ENCODE measurements around the gene NKX1-1. TPM values are rescaled to one million over a fixed set of nuclear protein-coding genes. Genes with fewer than 3 reads are reported as not detected.

NKX1-1 gene
- total and polyA plus RNA-seq, 9 of the 15 experiments (the other 6 are each of a cell fraction or from before 2014, with no cell fraction given), result not detected

GRCh38 chr4:1364748-1365147 is 41.5 kb downstream of the NKX1-1 start:
- DNase-seq (ENCODE audit: extremely low read depth in 1 of 4, low spot score in 3 of 4) (no peak), ATAC-seq (no peak), FAIRE-seq (no peak)
- Histone ChIP-seq H3K4me3 (no peak overlapping the region), H3K36me3 (ENCODE audit: control insufficient read depth, insufficient read depth, low read length) (no peaks in the 10 kb centered on the region), H4K20me1 (replicated peaks; ENCODE audit: control insufficient read depth, insufficient read depth, low read length) (no peaks in the 10 kb centered on the region), H3K27ac (ENCODE audit: extremely low read depth, low read depth, low read length) (no peak overlapping the region), H3K27me3 (ENCODE audit: control insufficient read depth in 2 of 2, insufficient read depth in 2 of 2, low read length in 2 of 2) (no peaks in the 10 kb centered on the region), H3K4me2 (ENCODE audit: insufficient read depth, low read length) (no peak overlapping the region), H3K9me1 (ENCODE audit: control insufficient read depth, insufficient read depth, low read length) (peaks cover 5% of the 10 kb centered on the region), H3K9ac (ENCODE audit: insufficient read depth in 1 of 2, low read depth in 2 of 2, low read length in 2 of 2) (no peak overlapping the region), H3K4me1 (replicated peaks in 1 of 2; ENCODE audit: control insufficient read depth in 2 of 2, insufficient read depth in 2 of 2, low read length in 2 of 2) (peaks cover 0 to 29% of the 10 kb centered on the region in 2 experiments; a peak in 2 of 5 replicates), H2AFZ (ENCODE audit: low read depth, low read length) (no peak overlapping the region), H3K9me3 (replicated peaks; ENCODE audit: control insufficient read depth, insufficient read depth, low read depth, low read length) (no peaks in the 10 kb centered on the region), H3K79me2 (ENCODE audit: control insufficient read depth, insufficient read depth, low read length) (no peaks in the 10 kb centered on the region)
- WGBS (ENCODE audit: insufficient coverage, low coverage, missing lambda C conversion rate), result 87% methylated on average over 8 of the region's 13 CpGs
- no TSS peak for BruUV-seq (replicated peaks)
- no peak for TF ChIP-seq MCM2 (IDR thresholded peaks at IDR 0.05; ENCODE audit: low read depth)
- TF ChIP-seq RCOR1 (IDR thresholded peaks at IDR 0.05; ENCODE audit: borderline replicate concordance in 1 of 2, low read depth in 2 of 2, low read length in 2 of 2), result no peak
- no peak for TF ChIP-seq BACH1 (tag; IDR thresholded peaks at IDR 0.05)
- TF ChIP-seq ZNF512 (tag; IDR thresholded peaks at IDR 0.05), result no peak
- TF ChIP-seq PBX2 (CRISPR knock-in tag; IDR thresholded peaks at IDR 0.05; ENCODE audit: low read depth), result no peak
- TF ChIP-seq PBX2 (tag; conservative IDR thresholded peaks at IDR 0.05; ENCODE audit: low read depth), result no peak
- TF ChIP-seq ZNF395 (CRISPR knock-in tag; IDR thresholded peaks at IDR 0.05), result no peak
- TF ChIP-seq, protein P1, sequence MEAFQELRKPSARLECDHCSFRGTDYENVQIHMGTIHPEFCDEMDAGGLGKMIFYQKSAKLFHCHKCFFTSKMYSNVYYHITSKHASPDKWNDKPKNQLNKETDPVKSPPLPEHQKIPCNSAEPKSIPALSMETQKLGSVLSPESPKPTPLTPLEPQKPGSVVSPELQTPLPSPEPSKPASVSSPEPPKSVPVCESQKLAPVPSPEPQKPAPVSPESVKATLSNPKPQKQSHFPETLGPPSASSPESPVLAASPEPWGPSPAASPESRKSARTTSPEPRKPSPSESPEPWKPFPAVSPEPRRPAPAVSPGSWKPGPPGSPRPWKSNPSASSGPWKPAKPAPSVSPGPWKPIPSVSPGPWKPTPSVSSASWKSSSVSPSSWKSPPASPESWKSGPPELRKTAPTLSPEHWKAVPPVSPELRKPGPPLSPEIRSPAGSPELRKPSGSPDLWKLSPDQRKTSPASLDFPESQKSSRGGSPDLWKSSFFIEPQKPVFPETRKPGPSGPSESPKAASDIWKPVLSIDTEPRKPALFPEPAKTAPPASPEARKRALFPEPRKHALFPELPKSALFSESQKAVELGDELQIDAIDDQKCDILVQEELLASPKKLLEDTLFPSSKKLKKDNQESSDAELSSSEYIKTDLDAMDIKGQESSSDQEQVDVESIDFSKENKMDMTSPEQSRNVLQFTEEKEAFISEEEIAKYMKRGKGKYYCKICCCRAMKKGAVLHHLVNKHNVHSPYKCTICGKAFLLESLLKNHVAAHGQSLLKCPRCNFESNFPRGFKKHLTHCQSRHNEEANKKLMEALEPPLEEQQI (IDR thresholded peaks at IDR 0.05), result no peak
- TF ChIP-seq, protein P2, sequence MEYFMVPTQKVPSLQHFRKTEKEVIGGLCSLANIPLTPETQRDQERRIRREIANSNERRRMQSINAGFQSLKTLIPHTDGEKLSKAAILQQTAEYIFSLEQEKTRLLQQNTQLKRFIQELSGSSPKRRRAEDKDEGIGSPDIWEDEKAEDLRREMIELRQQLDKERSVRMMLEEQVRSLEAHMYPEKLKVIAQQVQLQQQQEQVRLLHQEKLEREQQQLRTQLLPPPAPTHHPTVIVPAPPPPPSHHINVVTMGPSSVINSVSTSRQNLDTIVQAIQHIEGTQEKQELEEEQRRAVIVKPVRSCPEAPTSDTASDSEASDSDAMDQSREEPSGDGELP (CRISPR knock-in tag; IDR thresholded peaks at IDR 0.05; ENCODE audit: borderline replicate concordance), result no peak
- intact Hi-C loops (cut with micrococcal nuclease), result no loop called here
- ChIA-PET CTCF (ENCODE audit: low intra/inter-chr PET ratio) (no interaction called here), POLR2A (interaction anchor here (1.8 kb wide), 1 partner anchor 9 kb away, joined by 8 read pairs; no protein-coding TSS in a partner anchor)
- in situ Hi-C loops (cut with MboI), result no loop called here

All from K562 (cell line).